A549 (cell line): Measurements from ENCODE around the gene BRSK2.

Source experiments
- CHD2 ChIP-seq: fragments of 150-350 bp; IDR thresholded peaks from 2 replicates; pipeline ENCODE4 v1.6.1; 2014; ENCODE audit warnings: low read length; ENCODE audit not compliant: partially characterized antibody
- KDM1A ChIP-seq: fragments of 200-600 bp; sonication (generic); IDR thresholded peaks from 2 replicates; pipeline ENCODE4 v1.6.1; 2016; ENCODE audit warnings: low read depth, mild to moderate bottlenecking
- MAZ ChIP-seq: fragments of 150-350 bp; IDR thresholded peaks from 2 replicates; pipeline ENCODE4 v1.6.1; 2014; ENCODE audit warnings: antibody characterized with exemption, low read depth, low read length, borderline replicate concordance
- MYC ChIP-seq: IDR thresholded peaks from 2 replicates; pipeline ENCODE4 v1.6.1; 2012; ENCODE audit warnings: mild to moderate bottlenecking, inconsistent platforms, low read length, improper control_type of control experiment, borderline replicate concordance
- POLR2A ChIP-seq: IDR thresholded peaks from 2 replicates; pipeline ENCODE4 v1.6.1; 2012; ENCODE audit warnings: mild to moderate bottlenecking, low read length
- RAD21 ChIP-seq, 2 experiments: fragments of >200 bp in 1 of 2; sonication (Bioruptor Twin) in 1 of 2; formaldehyde crosslinking in 1 of 2; IDR thresholded peaks in 1 of 2; conservative IDR thresholded peaks in 1 of 2; 2 replicates in 1 of 2; 3 replicates in 1 of 2; pipeline ENCODE4 v1.6.1; 2012 to 2018; ENCODE audit warnings: inconsistent platforms in 1 of 2
- REST ChIP-seq: fragments of 200-600 bp; sonication (generic); IDR thresholded peaks from 2 replicates; pipeline ENCODE4 v1.6.1; 2016; ENCODE audit warnings: antibody characterized with exemption, mild to moderate bottlenecking, moderate library complexity
- RFX5 ChIP-seq: fragments of 450-650 bp; IDR thresholded peaks from 2 replicates; pipeline ENCODE4 v1.7.1; 2014; ENCODE audit warnings: antibody characterized with exemption, mild to moderate bottlenecking, moderate library complexity
- SREBF2 ChIP-seq: fragments of 450-650 bp; IDR thresholded peaks from 2 replicates; pipeline ENCODE4 v1.6.1; 2014; ENCODE audit warnings: mild to moderate bottlenecking, moderate library complexity
- TFCP2L1 ChIP-seq: fragments of 250-450 bp; sonication (Bioruptor Pico); IDR thresholded peaks from 2 replicates; pipeline ENCODE4 v1.5.0; 2021; ENCODE audit warnings: mild to moderate bottlenecking
- ZFP36 ChIP-seq: fragments of 450-650 bp; IDR thresholded peaks from 2 replicates; pipeline ENCODE4 v1.6.1; 2014; ENCODE audit warnings: borderline replicate concordance; ENCODE audit not compliant: partially characterized antibody
- TF ChIP-seq, protein P1 (sequence below): fragments of >200 bp; sonication (Bioruptor Twin); formaldehyde crosslinking; IDR thresholded peaks from 3 replicates; pipeline ENCODE4 v1.5.1; 2016

GRCh38 chr11:1496091-1496760, 106.5 kb downstream of the BRSK2 start:
- TF ChIP-seq POLR2A (no peak), RFX5 (no peak), REST (no peak), KDM1A (no peak), CHD2 (no peak), TFCP2L1 (CRISPR knock-in tag) (no peak), ZFP36 (no peak), SREBF2 (no peak), MAZ (no peak), RAD21 (conservative IDR thresholded peaks at IDR 0.05 in 1 of 2, IDR thresholded peaks at IDR 0.05 in 1 of 2) (no peak), MYC (no peak)
- TF ChIP-seq, protein P1, sequence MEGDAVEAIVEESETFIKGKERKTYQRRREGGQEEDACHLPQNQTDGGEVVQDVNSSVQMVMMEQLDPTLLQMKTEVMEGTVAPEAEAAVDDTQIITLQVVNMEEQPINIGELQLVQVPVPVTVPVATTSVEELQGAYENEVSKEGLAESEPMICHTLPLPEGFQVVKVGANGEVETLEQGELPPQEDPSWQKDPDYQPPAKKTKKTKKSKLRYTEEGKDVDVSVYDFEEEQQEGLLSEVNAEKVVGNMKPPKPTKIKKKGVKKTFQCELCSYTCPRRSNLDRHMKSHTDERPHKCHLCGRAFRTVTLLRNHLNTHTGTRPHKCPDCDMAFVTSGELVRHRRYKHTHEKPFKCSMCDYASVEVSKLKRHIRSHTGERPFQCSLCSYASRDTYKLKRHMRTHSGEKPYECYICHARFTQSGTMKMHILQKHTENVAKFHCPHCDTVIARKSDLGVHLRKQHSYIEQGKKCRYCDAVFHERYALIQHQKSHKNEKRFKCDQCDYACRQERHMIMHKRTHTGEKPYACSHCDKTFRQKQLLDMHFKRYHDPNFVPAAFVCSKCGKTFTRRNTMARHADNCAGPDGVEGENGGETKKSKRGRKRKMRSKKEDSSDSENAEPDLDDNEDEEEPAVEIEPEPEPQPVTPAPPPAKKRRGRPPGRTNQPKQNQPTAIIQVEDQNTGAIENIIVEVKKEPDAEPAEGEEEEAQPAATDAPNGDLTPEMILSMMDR, result no peak
